GM19351 (cell line): ENCODE data around the gene RBP2.
A peak's percentile ranks its signal among the peaks of the same experiment; 100 is the strongest.

Experiments used
- ATAC-seq: cut with Tn5 transposase; IDR thresholded peaks from one replicate; pipeline ENCODE4 v1.9.1; 2021; ENCODE audit warnings: mild to moderate bottlenecking, moderate library complexity; ENCODE audit not compliant: unreplicated experiment

Gene RBP2

GRCh38 chr3:139481116-139481515, 4.8 kb upstream of the RBP2 start:
- no peak for ATAC-seq

- ATAC-seq: no peak
Observed at GRCh38 chr3:139480585-139480984, 4.3 kb upstream of the RBP2 start.

- no peak for ATAC-seq
Observed at GRCh38 chr3:139477710-139478640, 1.7 kb upstream of the RBP2 start.

GRCh38 chr3:139473155-139473771, 3.1 kb downstream of the RBP2 start:
- ATAC-seq: no peak

GRCh38 chr3:139472380-139473010, 3.8 kb downstream of the RBP2 start:
- ATAC-seq: no peak

- no peak for ATAC-seq
Observed at GRCh38 chr3:139470199-139470598, 6.1 kb downstream of the RBP2 start.

GRCh38 chr3:139468399-139468798, 7.9 kb downstream of the RBP2 start:
- ATAC-seq: no peak

GRCh38 chr3:139466360-139466759, 10.0 kb downstream of the RBP2 start:
- ATAC-seq: no peak

- ATAC-seq: no peak
Observed at GRCh38 chr3:139465636-139466035, 10.7 kb downstream of the RBP2 start.

- ATAC-seq: no peak
Observed at GRCh38 chr3:139463466-139463865, 12.8 kb downstream of the RBP2 start.

- ATAC-seq: no peak
Observed at GRCh38 chr3:139460529-139460928, 15.8 kb downstream of the RBP2 start.

- ATAC-seq: no peak
Observed at GRCh38 chr3:139460076-139460475, 16.2 kb downstream of the RBP2 start.

GRCh38 chr3:139458348-139458747, 18.0 kb downstream of the RBP2 start:
- ATAC-seq: no peak

- no peak for ATAC-seq
Observed at GRCh38 chr3:139457066-139457465, 19.2 kb downstream of the RBP2 start.

GRCh38 chr3:139456386-139456785, 19.9 kb downstream of the RBP2 start:
- no peak for ATAC-seq

GRCh38 chr3:139455855-139456254, 20.5 kb downstream of the RBP2 start:
- peak; percentile 54 for ATAC-seq

GRCh38 chr3:139455206-139455605, 21.1 kb downstream of the RBP2 start:
- no peak for ATAC-seq

- ATAC-seq: no peak
Observed at GRCh38 chr3:139454346-139454745, 22.0 kb downstream of the RBP2 start.

GRCh38 chr3:139450159-139450558, 26.2 kb downstream of the RBP2 start:
- no peak for ATAC-seq

GRCh38 chr3:139449566-139449965, 26.8 kb downstream of the RBP2 start:
- no peak for ATAC-seq

GRCh38 chr3:139448104-139448503, 28.2 kb downstream of the RBP2 start:
- no peak for ATAC-seq

- no peak for ATAC-seq
Observed at GRCh38 chr3:139447486-139447885, 28.8 kb downstream of the RBP2 start.
